Measurements from ENCODE around the gene TIAL1.
"Not testable (repeated sequence)": the region's sequence is repeated elsewhere in the genome, so short reads cannot be mapped to it uniquely, and the experiment has no call there.

Gene TIAL1, protein sequence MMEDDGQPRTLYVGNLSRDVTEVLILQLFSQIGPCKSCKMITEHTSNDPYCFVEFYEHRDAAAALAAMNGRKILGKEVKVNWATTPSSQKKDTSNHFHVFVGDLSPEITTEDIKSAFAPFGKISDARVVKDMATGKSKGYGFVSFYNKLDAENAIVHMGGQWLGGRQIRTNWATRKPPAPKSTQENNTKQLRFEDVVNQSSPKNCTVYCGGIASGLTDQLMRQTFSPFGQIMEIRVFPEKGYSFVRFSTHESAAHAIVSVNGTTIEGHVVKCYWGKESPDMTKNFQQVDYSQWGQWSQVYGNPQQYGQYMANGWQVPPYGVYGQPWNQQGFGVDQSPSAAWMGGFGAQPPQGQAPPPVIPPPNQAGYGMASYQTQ

DNA sequence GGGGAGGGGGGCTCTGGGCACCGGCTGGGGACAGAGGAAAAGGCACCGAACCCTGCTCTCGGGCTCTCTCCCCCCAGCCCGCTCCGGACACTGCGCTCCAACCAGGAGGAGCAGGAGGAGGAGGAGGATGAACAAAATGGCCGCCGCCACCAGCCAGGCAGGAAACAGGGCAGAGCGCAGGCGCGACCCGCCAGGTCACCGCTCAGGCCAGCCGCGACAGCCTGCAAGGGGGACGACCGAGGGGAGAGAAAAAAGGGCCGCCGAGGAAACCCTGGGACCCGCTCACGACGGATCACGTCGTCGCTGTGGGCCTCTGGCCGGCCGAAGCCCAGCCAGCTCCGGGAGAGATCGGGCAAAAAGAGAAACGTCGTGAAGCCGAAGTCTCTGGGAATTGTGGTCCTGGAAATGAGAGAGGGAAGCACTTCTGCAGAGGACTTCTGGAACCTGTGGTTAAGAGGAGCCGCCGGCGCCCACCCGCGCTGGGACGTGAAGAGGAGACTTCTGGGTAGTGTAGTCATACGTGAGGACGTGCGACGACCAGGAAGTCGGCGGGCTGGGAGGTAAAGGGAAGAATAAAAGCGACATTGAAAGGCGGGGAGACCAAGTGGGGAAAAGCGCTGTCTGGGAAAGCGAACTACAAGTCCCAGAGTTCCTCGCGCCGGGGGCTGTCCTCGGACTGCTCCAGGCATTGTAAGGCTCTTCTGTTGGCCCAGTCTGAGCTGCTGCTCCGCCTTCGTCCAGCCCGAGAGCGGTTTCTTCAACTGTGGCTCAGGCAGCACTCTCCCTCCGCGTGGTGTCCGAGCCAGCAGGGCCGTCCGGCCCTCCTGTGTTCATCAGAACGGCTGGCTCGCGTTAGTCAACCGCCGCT, at the start of gene TIAL1:
Gene TIAL1 (minus strand): TSS at position 428 of the 868 bp plus-strand sequence. CDS start 499 bp downstream, outside the sequence.
- DNase-seq, result peak; percentile 97 to 100 (median 99)
- intact Hi-C loops (cut with DNase I), result loop anchor here (1.0 to 10.0 kb wide), 4 partner anchors 54 to 296 kb away; partner anchors contain the start of genes BAG3, INPP5F, MCMBP and SEC23IP

DNA sequence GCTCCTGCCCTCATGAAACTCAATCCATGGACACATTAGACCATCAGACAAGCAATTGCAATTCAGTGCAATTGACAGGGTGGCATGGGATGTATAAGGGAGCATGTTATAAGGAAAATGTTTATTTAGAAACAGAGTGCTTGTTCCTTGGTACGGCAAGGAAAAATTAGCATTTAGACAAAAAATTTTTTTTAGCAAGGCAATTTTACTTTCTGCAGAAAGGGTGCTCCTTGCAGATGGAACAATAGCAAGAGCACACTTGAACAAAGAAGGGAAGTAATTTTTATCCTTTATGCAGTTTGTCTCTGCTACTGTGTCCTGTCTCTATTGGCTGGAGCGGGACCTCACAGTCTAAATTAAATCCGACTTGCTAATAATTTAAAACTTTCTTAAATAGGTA, 48.2 kb upstream of the TIAL1 start:
- no peak for DNase-seq
- intact Hi-C loops (cut with DNase I), result no loop called here

DNA sequence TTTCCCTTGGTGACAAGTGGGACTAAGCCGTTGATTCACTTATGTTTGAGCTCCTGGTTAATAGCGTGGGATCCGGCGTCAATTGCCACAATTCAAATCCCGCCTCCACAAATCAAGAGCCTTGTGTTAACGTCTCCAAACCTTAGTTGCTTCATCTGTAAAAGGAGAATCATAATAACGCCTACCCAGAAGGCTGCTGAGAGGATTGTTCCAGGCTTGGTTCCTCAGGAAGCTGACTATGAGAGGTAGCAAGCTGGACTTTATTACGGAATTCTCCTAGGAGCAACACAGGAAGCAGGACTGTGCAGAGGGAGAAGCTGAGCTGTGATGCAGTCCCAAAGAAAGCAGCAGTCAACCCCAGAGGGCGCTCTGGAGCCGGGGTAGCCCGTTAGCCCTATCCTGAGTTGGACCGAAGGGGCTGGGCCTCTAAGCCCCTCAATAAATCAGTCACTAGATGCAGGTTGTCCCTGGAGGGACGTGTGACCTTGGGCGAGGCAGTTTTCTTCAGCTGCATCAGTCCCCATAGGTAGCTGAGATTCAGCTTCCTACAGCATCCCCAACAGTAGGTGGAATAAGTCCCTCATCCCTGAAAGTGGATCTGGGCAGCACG, 47.5 kb upstream of the TIAL1 start:
- peak in 1 of 10 donors; percentile 30 for DNase-seq
- intact Hi-C loops (cut with DNase I), result no loop called here

DNA sequence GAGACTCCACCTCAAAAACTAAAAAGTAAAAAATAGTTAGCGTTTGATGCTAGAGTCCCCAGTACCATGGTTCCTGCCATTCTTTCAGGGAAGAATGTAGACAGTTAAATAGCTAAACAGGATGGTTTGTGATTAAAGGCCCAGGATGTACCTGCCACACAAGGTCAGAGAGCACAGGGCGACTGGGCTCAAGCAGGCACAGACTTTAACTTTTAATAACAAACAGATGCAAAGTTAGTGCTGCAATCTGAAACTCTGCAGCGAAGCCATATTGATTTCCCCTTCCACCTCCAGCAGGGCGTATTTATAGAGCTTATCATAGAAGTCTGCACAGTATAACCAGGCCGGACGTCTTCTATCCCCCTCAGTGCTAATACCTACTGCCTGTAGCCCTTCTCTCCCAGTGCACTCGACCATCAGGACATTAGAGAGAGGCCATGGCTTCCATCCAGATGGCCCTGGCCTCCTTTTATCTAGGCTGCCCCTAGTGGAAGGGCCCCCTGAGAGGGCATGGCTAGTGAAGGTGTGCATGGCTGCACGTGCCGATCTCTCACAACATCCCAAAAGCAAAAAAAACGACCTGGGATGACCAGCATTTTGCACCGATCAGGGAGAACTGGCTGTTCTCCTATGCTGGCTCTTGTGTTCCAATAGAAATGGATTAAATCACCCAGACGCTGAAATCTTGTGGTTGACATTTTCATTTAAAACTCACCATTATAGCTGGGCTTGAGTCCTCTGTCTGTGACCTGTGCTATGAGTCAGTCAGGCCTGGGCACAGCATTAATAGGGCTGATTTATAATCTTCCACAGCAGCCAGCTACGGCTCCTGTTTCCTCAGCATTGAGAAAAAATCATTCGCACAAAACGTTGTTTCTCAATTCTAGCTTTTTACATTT, 46.8 kb upstream of the TIAL1 start:
- DNase-seq, result peak in 1 of 10 donors; percentile 43
- intact Hi-C loops (cut with DNase I), result no loop called here

DNA sequence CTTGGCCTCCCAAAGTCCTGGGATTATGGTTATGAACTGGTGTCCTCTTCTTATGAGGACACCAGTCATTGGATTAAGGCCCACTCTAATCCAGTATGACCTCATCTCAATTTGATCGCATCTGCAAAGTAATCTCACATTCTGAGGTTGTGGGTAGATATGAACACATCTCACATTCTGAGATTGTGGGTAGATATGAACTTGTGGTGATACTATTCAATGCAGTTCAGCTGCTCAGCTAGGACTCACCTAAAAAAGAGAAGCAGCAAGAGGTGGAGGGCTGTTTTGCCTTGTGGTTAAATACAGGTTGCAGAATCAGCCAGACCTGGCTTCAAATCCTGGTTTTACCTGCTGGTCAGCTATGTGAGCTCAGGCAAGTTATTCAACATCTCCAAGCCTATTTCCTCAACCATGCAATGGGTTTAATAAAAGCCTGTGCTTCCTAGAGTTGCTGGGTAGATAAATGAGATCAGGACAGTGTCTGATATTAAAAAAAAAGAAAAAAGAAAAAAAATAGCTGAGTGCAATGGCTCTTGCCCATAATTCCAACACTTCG, 45.9 kb upstream of the TIAL1 start:
- intact Hi-C loops (cut with DNase I), result no loop called here
- no peak for DNase-seq

DNA sequence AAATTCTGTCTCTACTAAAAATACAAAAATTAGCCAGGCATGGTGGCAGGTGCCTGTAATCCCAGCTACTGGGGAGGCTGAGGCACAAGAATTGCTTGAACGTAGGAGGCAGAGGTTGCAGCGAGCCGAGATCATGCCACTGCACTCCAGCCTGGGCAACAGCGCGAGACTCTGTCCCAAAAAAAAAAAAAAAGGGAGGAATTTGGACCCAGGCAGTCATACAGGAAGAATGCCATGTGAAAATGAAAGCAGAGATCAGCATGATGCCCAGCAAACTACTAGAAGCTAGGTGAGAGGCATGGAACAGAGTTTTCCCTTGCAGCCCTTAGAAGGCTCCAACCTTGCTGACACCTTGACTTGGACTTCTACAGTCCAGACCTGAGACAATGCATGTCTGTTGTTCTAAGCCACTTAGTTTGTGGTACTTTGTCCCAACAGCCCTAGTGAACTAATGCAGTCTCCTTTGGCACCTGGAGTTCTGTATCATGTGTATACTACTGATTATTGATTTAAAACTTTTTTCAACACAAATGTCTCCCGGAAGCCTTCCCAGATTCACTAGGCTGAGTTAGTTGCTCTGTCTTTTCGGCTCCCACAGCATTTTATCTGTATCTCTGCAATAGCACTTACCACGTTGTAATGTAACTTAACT, 44.2 kb upstream of the TIAL1 start:
- DNase-seq, result peak in 1 of 10 donors; percentile 25
- intact Hi-C loops (cut with DNase I), result no loop called here

DNA sequence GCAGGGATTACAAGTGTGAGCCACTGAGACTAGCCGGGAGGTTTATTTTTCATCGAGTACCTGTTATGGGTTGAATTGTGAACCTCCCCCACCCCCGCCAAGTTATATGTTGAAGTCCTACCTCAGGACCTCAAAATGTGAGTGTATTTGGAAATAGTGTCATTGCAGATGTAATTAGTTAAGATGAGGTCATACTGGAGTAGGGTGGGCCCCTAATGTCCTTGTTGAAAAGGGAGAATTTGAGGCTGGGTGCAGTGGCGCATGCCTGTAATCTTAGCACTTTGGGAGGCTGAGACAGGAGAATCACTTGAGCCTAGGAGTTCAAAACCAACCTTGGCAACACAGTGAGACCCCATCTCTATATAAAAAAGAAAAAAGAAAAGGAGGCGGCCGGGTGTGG, 43.6 kb upstream of the TIAL1 start:
- intact Hi-C loops (cut with DNase I), result no loop called here

DNA sequence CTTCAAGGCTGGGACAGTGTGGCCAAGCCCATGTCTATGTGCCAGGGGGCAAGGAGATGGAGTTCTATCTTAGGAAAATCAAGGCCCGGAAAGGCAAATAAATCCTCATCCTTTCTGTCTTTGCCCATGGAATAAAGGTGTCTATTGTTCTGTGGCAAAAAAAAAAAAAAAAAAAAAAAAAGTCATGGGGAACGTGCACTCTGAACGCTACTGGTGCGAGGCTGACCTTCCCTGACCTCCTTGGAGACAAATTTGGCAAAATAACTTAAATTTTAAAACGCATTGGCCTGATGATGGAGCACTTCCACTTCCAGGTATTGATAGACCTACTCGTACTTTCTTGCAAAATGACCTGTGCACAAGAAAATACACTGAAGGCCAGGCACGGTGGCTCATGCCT, 42.2 kb upstream of the TIAL1 start:
- no peak for DNase-seq
- intact Hi-C loops (cut with DNase I), result no loop called here

More for the DNA sequence above, 43.6 kb upstream of the TIAL1 start:
- DNase-seq, result no peak

DNA sequence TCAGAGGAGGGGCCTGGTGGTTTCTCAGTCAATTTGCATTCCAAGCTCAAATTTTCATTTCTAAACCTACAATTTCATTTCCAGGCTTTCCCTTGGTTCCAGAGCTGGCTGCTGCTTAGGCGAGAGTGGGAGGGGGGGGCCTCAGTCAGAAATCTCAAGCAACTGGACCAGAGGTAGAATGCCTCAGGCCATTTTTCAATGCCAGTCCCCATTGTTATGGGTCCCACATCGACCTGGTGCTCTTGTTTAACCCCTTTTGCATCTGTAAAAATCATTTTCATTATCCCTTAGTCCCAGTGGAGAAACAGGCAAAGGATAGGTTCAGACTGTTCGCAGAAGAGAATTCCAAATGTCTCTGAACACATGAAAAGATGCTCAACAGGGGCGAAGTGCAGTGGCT, 40.9 kb upstream of the TIAL1 start:
- intact Hi-C loops (cut with DNase I), result no loop called here
- DNase-seq, result peak in 1 of 10 donors; percentile 20

DNA sequence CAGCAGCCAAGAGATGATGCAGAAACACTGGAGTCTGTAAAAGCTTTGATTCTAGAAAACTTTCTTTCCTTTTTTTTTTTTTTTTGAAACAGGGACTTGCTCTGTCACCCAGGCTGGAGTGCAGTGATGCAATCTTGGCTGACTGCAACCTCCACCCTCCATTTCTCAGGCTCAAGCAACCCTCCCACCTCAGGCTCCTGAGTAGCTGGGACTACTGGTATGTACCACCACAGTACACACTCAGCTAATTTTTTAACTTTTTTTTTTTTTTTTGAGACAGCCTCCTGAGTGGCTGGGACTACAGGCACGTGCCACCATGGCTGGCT, 37.4 kb upstream of the TIAL1 start:
- DNase-seq, result peak in 1 of 10 donors; percentile 57
- intact Hi-C loops (cut with DNase I), result no loop called here

DNA sequence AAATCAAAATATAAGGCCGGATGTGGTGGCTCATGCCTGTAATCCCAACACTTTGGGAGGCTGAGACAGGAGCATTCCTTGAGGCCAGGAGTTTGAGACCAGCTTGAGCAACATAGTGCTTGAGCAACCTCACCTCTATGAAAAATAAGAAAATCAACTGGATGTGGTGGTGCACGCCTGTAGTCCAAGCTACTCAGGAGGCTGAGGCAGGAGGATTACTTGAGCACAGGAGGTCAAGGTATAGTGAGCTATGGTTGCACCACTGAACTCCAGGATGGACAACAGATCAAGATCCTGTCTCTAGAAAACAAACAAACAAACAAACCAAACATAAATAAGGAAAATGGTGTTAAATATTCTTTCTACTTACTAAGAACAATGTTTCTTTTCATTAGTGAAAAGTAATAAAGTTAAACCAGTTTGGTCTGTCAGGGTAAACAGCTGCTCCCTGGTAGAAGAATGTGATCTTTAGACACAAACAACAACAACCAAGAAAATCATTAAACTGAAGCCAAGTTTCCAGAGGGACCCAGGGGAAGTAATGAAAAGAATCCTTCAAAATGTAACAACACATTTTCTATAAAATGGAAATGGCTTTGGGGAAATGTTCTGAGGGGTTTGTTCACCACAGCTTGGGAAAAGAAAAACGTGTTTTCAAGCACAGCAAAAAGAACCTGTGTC, 36.9 kb upstream of the TIAL1 start:
- intact Hi-C loops (cut with DNase I), result no loop called here
- no peak for DNase-seq

DNA sequence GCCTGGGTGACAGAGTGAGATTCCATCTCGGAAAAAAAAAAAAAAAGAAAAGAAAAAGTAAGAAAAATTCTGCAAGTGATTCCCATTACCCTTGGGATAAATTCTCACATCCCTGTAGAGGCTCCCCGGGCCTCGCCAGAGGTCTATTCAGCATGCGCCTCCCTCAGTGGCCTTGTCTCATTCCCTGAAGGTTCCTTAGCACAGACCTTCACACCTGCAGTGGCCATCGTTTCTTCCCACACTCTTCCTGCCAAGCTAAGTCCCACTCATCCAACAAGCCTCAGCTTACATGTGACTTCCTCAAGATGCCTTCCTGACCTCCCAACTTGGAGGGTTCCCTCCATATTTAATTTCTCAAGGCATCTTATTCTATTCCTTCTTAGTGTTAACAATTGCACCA, 33.5 kb upstream of the TIAL1 start:
- peak in 1 of 10 donors; percentile 20 for DNase-seq
- intact Hi-C loops (cut with DNase I), result no loop called here

DNA sequence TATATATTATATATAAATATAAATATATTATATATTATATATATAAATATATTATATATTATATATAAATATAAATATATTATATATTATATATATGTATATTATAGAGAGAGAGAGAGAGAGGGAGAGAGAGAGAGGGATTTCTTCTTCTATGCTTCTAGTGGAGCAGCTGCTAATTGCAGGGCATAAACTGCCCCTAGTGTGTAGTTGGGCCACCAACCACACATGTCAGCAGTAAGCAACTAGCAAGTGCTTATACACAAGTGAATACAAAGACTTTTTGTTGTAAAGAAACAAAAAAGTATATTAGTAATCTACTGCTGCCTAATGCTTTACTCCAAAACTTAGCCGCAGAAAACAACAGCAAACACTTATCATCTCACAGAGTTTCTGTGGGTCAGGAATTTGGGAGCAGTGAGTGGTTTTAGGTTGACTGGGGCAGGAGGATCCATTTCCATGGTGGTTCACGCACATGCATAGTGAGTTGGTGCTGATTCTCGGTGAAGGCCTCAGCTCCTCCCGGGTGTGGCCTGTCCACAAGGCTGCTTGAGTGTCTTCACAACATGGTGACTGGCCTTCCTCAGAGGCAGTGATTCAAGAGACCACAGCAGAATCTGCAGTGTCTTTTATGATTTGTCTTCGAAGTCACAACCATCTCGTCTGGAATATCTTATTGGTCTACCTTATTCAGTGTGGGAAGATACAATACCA, 29.0 kb upstream of the TIAL1 start:
- DNase-seq, result no peak
- intact Hi-C loops (cut with DNase I), result no loop called here

DNA sequence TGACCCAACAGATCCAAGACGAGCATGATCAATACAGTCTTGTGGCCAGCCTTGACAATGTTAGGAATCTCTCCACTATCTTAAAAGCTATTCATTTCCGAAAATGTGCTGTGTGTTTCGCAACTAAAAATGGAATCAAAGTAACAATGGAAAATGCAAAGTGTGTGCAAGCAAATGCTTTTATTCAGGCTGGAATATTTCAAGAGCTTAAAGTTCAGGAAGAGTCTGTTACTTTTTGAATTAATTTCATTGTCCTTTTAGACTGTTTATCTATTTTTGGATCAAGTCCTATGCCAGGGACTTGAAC, 24.3 kb upstream of the TIAL1 start:
- no peak for DNase-seq
- intact Hi-C loops (cut with DNase I), result no loop called here

DNA sequence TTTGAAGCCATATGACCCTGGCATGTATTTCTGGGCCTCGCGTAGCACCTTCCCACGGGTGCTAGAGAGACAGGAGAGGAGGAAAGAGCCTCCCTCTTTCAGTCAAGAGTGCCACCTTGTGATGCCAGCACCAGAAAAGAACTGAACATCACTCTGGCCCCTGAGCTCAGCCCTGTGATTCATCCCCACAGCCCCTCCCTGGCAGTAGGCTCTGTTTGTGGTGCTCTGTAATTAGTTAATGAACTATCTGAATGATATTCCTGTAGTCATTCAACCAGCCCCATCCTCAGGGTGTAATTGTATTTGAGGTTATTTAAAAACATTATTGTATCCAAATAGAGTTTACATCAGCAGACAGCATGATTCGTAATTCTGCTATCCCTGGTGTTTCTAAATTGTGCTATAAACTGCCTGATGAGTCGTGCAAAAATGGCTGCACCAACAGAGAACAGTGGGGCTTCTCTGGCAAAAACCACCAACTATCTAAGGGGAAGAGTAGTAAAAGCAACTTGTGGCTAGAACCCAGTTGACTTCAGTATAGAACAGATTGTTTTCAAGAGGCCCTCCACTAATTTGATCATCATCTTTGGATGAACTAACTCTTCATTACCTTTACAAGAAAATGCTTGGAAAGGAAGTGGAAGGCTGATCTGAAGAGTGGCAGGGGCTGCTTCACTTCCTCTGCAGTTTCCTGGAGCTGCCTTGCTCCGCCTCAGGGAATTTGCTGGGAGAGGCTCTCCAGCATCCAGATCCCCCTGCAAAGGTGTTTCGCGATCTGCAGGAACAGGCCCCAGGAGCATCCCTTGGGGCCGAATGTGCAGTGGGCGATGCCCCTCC, 23.7 kb upstream of the TIAL1 start:
- intact Hi-C loops (cut with DNase I), result no loop called here
- peak in 3 of 10 donors; percentile 22 to 84 (median 72) for DNase-seq

DNA sequence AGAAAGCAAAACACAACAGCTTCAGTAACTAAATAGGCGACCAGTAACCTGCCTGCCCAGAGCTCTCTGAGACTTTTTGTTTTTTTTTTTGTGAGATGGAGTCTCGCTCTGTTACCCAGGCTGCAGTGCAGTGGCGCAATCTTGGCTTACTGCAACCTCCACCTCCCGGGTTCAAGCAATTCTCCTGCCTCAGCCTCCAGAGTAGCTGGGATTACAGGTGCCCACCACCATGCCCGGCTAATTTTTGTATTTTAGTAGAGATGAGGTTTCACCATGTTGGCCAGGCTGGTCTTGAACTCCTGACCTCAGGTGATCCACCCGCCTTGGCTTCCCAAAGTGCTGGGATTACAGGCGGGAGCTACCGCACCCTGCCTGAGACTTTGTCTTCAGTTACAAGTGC, 23.0 kb upstream of the TIAL1 start:
- intact Hi-C loops (cut with DNase I); DNase-seq: not testable (repeated sequence)

DNA sequence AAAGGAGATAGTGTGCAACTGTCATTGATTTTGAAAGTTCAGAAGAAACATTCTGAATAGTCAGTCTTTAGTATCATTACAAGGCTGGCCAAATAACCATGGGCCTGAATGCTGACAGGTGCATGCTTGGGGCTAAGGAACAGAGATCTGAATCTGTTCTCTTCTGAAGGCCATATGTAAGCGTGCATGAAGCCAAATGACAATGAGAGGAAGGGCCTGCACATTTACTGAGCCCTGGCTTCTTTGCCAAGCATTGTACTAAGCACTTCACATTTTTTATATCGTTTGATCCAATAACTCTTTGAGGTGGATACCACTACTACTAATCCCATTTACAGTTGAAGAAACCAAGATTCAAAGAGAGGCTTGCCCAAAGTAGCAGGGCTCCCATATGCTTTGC, 22.5 kb upstream of the TIAL1 start:
- no peak for DNase-seq
- intact Hi-C loops (cut with DNase I), result no loop called here
